Measurements from ENCODE around the gene ETV4.

GRCh38 chr17:43574348-43574747 is 28.2 kb upstream of the ETV4 start:
- TF ChIP-seq POLR2A (IDR thresholded peaks at IDR 0.05) (no peak), CTCF (IDR thresholded peaks at IDR 0.05) (no peak)
